Esophagus squamous epithelium (tissue), 5 donors: ENCODE measurements around the gene ENOX2. TPM values are rescaled to one million over a fixed set of nuclear protein-coding genes. Genes with fewer than 3 reads are reported as not detected.

Experiments
- DNase-seq: peaks from one replicate; lab custom pipeline; 2025; lab: John Stamatoyannopoulos, UW
- H3K27ac ChIP-seq, 4 donors: fragments of 200-600 bp; sonication (generic); one replicate each; pipeline ENCODE4 v1.5.1; 2016 to 2019; ENCODE audit warnings: mild to moderate bottlenecking in 1 of 4
- H3K27me3 ChIP-seq, 4 donors: fragments of 200-600 bp; sonication (generic); 1 replicate in 3 of 4; 2 replicates in 1 of 4; pipeline versions ENCODE4 v1.5.1 to v1.6.0; 2017 to 2021; ENCODE audit warnings: antibody characterized with exemption in 1 of 4
- H3K36me3 ChIP-seq, 3 donors: fragments of 200-600 bp; sonication (generic); one replicate each; pipeline ENCODE4 v1.5.1; 2016 to 2019
- H3K4me1 ChIP-seq, 3 donors: fragments of 200-600 bp; sonication (generic); one replicate each; pipeline ENCODE4 v1.5.1; 2017 to 2019
- H3K4me3 ChIP-seq, 4 donors: fragments of 200-600 bp; sonication (generic); 1 replicate in 3 of 4; 2 replicates in 1 of 4; pipeline ENCODE4 v1.5.1; 2016 to 2019; ENCODE audit warnings: mild to moderate bottlenecking in 2 of 4, moderate library complexity in 1 of 4
- H3K9me3 ChIP-seq, 3 donors: fragments of 200-600 bp; sonication (generic); one replicate each; pipeline ENCODE4 v1.5.1; 2016 to 2019
- CTCF ChIP-seq, 6 experiments: fragments of 450-650 bp in 4 of 6; fragments of 200-600 bp in 2 of 6; sonication (generic) in 2 of 6; IDR thresholded peaks; one replicate each; pipeline ENCODE4 v1.5.1; 2016 to 2019; ENCODE audit warnings: antibody characterized with exemption in 6 of 6, mild to moderate bottlenecking in 4 of 6, moderate library complexity in 4 of 6
- POLR2A ChIP-seq, 4 donors: fragments of 450-650 bp; IDR thresholded peaks; one replicate each; pipeline ENCODE4 v1.6.1; 2017; ENCODE audit warnings: antibody characterized with exemption in 4 of 4, mild to moderate bottlenecking in 4 of 4, moderate library complexity in 3 of 4
- WGBS, 2 donors: methylation state at CpG; one replicate each; pipeline ENCODE4 v1.1.5; 2018; 5-methylcytosine and 5-hydroxymethylcytosine counted together
- intact Hi-C: fragments of 100-400 bp; cut with DNase I; formaldehyde crosslinking; loops from one replicate; pipeline ENCODE4 v1.15.0; 2022
- total RNA-seq, 4 donors: library from RNA; depleted of rRNA; stranded (reverse); fragments of >200 nt; gene quantifications; one replicate each; pipeline ENCODE4 v1.1.0, GENCODE V29; 2016
- donor health status: DM: yes; HTN: yes; CAD: no.

The ENOX2 gene
- total RNA-seq, 4 donors from 2014 or later, result 5.4 to 13.7 (median 11.4) TPM

- H3K27me3 ChIP-seq, result no peaks in the 10 kb centered on the region
- WGBS, 2 donors, result 55 to 77% methylated on average over 2 of the region's 2 CpGs
- H3K36me3 ChIP-seq, result no peaks in the 10 kb centered on the region
- TF ChIP-seq CTCF (IDR thresholded peaks at IDR 0.05), result no peak
- no peak for TF ChIP-seq POLR2A (IDR thresholded peaks at IDR 0.05)
- intact Hi-C loops, result no loop called here
- no peaks in the 10 kb centered on the region for H3K9me3 ChIP-seq
- H3K4me3 ChIP-seq, result no peak overlapping the region
- no peaks in the 10 kb centered on the region for H3K4me1 ChIP-seq
- no peak for DNase-seq
- H3K27ac ChIP-seq, result no peak overlapping the region
Observed at GRCh38 chrX:130909469-130910136, 6.6 kb upstream of the ENOX2 start.

GRCh38 chrX:130906776-130907175, 3.8 kb upstream of the ENOX2 start:
- TF ChIP-seq CTCF (IDR thresholded peaks at IDR 0.05), result no peak
- no peak for TF ChIP-seq POLR2A (IDR thresholded peaks at IDR 0.05)
- intact Hi-C loops, result no loop called here
- no peak for DNase-seq
- Histone ChIP-seq H3K36me3 (no peaks in the 10 kb centered on the region), H3K9me3 (no peaks in the 10 kb centered on the region), H3K27me3 (no peaks in the 10 kb centered on the region), H3K4me1 (peaks cover 0 to 6% (median 0%) of the 10 kb centered on the region in 3 donors), H3K4me3 (no peak overlapping the region), H3K27ac (no peak overlapping the region)
- 28 to 53% methylated on average over 1 of the region's 1 CpG for WGBS, 2 donors

- Histone ChIP-seq H3K36me3 (no peaks in the 10 kb centered on the region), H3K4me3 (peak overlapping the region; percentile 70 to 79 (median 74)), H3K27ac (peak overlapping the region in 3 of 4 donors; percentile 79 to 90 (median 88)), H3K27me3 (no peaks in the 10 kb centered on the region), H3K4me1 (peaks cover 0 to 9% (median 0%) of the 10 kb centered on the region in 3 donors), H3K9me3 (no peaks in the 10 kb centered on the region)
- 0 to 22% methylated on average over 4 to 8 of the region's 11 CpGs for WGBS, 2 donors
- intact Hi-C loops, result no loop called here
- no peak for DNase-seq
- TF ChIP-seq CTCF (IDR thresholded peaks at IDR 0.05) (no peak), POLR2A (IDR thresholded peaks at IDR 0.05) (no peak)
Observed at GRCh38 chrX:130902446-130902782, 595 bp downstream of the ENOX2 start.

GRCh38 chrX:130896802-130897501, 6.1 kb downstream of the ENOX2 start:
- no peaks in the 10 kb centered on the region for H3K27me3 ChIP-seq
- H3K36me3 ChIP-seq, result no peaks in the 10 kb centered on the region
- H3K4me3 ChIP-seq, result no peak overlapping the region
- WGBS, 2 donors, result 73 to 79% methylated on average over 9 of the region's 9 CpGs
- H3K9me3 ChIP-seq, result no peaks in the 10 kb centered on the region
- no peak for DNase-seq
- intact Hi-C loops, result no loop called here
- H3K4me1 ChIP-seq, result peaks cover 0 to 6% (median 0%) of the 10 kb centered on the region in 3 donors
- TF ChIP-seq CTCF (IDR thresholded peaks at IDR 0.05) (no peak), POLR2A (IDR thresholded peaks at IDR 0.05) (no peak)
- no peak overlapping the region for H3K27ac ChIP-seq

- DNase-seq, result no peak
- Histone ChIP-seq H3K36me3 (no peaks in the 10 kb centered on the region), H3K9me3 (no peaks in the 10 kb centered on the region), H3K27me3 (no peaks in the 10 kb centered on the region), H3K27ac (no peak overlapping the region), H3K4me1 (no peaks in the 10 kb centered on the region), H3K4me3 (no peak overlapping the region)
- intact Hi-C loops, result no loop called here
- WGBS, 2 donors, result 35 to 38% methylated on average over 1 of the region's 1 CpG
- TF ChIP-seq CTCF (IDR thresholded peaks at IDR 0.05), result no peak
- no peak for TF ChIP-seq POLR2A (IDR thresholded peaks at IDR 0.05)
Observed at GRCh38 chrX:130896026-130896425, 7.0 kb downstream of the ENOX2 start.
